Smooth muscle cell (in vitro differentiated cells): ENCODE data around the gene CDH8. TPM values are rescaled to one million over a fixed set of nuclear protein-coding genes. Genes with fewer than 3 reads are reported as not detected.

Experiments used
- DNase-seq: peaks from one replicate; lab custom pipeline; 2025; ENCODE audit not compliant: unreplicated experiment; lab: John Stamatoyannopoulos, UW
- H2AFZ ChIP-seq: fragments of 200-600 bp; sonication (generic); 2 replicates; pipeline ENCODE4 v1.6.0; 2016; ENCODE audit warnings: antibody characterized with exemption, low read depth, mild to moderate bottlenecking
- H3F3A ChIP-seq: fragments of 200-600 bp; sonication (generic); 2 replicates; pipeline ENCODE4 v1.6.0; 2017; ENCODE audit warnings: antibody characterized with exemption, low read depth
- H3K27ac ChIP-seq: fragments of 200-600 bp; sonication (generic); 2 replicates; pipeline ENCODE4 v1.5.1; 2016; ENCODE audit warnings: low read depth, mild to moderate bottlenecking
- H3K27me3 ChIP-seq: fragments of 200-600 bp; sonication (generic); 2 replicates; pipeline ENCODE4 v1.6.1; 2016; ENCODE audit warnings: low read depth, mild to moderate bottlenecking
- H3K36me3 ChIP-seq: fragments of 200-600 bp; sonication (generic); 2 replicates; pipeline ENCODE4 v1.5.1; 2016; ENCODE audit warnings: low read depth
- H3K4me1 ChIP-seq: fragments of 200-600 bp; sonication (generic); 2 replicates; pipeline ENCODE4 v1.5.1; 2016; ENCODE audit warnings: low read depth
- H3K4me2 ChIP-seq: fragments of 200-600 bp; sonication (generic); 2 replicates; pipeline ENCODE4 v1.6.0; 2016; ENCODE audit warnings: mild to moderate bottlenecking
- H3K4me3 ChIP-seq: fragments of 200-600 bp; sonication (generic); 2 replicates; pipeline ENCODE4 v1.5.1; 2016; ENCODE audit warnings: mild to moderate bottlenecking
- H3K79me2 ChIP-seq: fragments of 200-600 bp; sonication (generic); 2 replicates; pipeline ENCODE4 v1.6.0; 2016; ENCODE audit warnings: low read depth, mild to moderate bottlenecking
- H3K9ac ChIP-seq: fragments of 200-600 bp; sonication (generic); 2 replicates; pipeline ENCODE4 v1.6.0; 2016; ENCODE audit warnings: low read depth
- H3K9me3 ChIP-seq: fragments of 200-600 bp; sonication (generic); replicated peaks from 2 replicates; pipeline ENCODE4 v1.5.1; 2016; ENCODE audit warnings: low read depth
- H4K20me1 ChIP-seq: fragments of 200-600 bp; sonication (generic); 2 replicates; pipeline ENCODE4 v1.6.0; 2016; ENCODE audit warnings: low read depth
- WGBS: methylation state at CpG from one replicate; pipeline ENCODE4 v1.1.7; 2016; ENCODE audit warnings: low lambda C conversion rate; 5-methylcytosine and 5-hydroxymethylcytosine counted together
- polyA plus RNA-seq: library from polyadenylated mRNA; unstranded; fragments of >200 nt; fragmentation: Nextera tagmentation; extraction: Ambion mirVana; gene quantifications from 2 replicates; pipeline ENCODE4 v1.2.1, GENCODE V29; 2016
- total RNA-seq: library from RNA; depleted of rRNA; stranded (reverse); fragments of >200 nt; gene quantifications from 2 replicates; pipeline ENCODE4 v1.2.3, GENCODE V29; 2014
- TF ChIP-seq, protein P1 (sequence below): fragments of 200-600 bp; sonication (generic); IDR thresholded peaks from 2 replicates; pipeline ENCODE4 v1.5.1; 2017; ENCODE audit warnings: borderline replicate concordance, mild to moderate bottlenecking, antibody characterized with exemption; ENCODE audit not compliant: insufficient read depth, poor library complexity, severe bottlenecking

The CDH8 gene
- total and polyA plus RNA-seq, 2 experiments from 2014 or later: 1.8 to 5.5 TPM

DNA sequence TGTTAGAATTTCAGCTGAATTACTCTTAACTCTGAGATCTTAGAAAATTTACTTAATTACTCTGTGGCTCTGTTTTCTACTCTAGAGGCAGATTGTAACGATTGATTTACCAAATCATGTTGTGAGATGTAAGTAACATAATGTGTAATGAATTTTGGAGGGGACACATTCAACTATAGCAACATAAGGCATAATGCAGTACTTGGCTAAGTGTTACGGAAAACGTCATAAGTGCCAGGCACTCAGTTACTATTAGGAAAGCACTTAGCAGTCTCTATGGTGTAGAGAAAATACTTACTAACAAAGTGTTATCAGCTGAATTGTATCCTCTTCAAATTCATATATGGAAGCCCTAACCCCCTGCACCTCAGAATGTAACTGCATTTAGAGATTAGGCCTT is 40.6 kb upstream of the CDH8 start:
- H3K4me2 ChIP-seq: no peak overlapping the region
- WGBS: 94% methylated on average over 3 of the region's 3 CpGs

DNA sequence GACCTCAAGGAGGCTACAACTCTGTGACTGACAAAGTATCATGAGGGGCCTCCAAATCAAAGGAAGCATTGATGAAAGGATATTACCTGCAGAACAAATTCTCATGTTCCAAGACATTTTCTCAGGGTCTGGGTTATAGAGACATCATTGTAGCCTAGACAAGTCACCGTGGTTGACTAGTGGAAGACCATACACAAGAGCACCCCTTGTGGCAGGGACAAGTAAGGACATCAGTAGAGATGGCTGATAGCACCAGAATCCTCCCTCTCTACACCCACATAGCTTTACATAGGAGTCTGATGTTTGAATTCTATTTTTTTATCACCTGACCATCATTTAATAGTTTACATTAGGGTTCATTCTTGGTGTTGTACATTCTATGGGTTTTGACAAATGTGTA is 32.5 kb upstream of the CDH8 start:
- H3K4me2 ChIP-seq: no peak overlapping the region
- no peak overlapping the region for H3K9ac ChIP-seq
- no peaks in the 10 kb centered on the region for H4K20me1 ChIP-seq
- WGBS: 85% methylated on average over 1 of the region's 1 CpG
- no peaks in the 10 kb centered on the region for H3K9me3 ChIP-seq
- DNase-seq: no peak
- H3K79me2 ChIP-seq: no peaks in the 10 kb centered on the region
- H3K27ac ChIP-seq: no peak overlapping the region
- peaks cover 5% of the 10 kb centered on the region for H3K27me3 ChIP-seq
- no peaks in the 10 kb centered on the region for H3K4me1 ChIP-seq
- no peak overlapping the region for H2AFZ ChIP-seq
- H3F3A ChIP-seq: no peaks in the 10 kb centered on the region
- H3K4me3 ChIP-seq: no peak overlapping the region
- TF ChIP-seq, protein P1, sequence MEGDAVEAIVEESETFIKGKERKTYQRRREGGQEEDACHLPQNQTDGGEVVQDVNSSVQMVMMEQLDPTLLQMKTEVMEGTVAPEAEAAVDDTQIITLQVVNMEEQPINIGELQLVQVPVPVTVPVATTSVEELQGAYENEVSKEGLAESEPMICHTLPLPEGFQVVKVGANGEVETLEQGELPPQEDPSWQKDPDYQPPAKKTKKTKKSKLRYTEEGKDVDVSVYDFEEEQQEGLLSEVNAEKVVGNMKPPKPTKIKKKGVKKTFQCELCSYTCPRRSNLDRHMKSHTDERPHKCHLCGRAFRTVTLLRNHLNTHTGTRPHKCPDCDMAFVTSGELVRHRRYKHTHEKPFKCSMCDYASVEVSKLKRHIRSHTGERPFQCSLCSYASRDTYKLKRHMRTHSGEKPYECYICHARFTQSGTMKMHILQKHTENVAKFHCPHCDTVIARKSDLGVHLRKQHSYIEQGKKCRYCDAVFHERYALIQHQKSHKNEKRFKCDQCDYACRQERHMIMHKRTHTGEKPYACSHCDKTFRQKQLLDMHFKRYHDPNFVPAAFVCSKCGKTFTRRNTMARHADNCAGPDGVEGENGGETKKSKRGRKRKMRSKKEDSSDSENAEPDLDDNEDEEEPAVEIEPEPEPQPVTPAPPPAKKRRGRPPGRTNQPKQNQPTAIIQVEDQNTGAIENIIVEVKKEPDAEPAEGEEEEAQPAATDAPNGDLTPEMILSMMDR: peak; percentile 3
- H3K36me3 ChIP-seq: no peaks in the 10 kb centered on the region

More for the DNA sequence above, 40.6 kb upstream of the CDH8 start:
- Histone ChIP-seq H2AFZ (no peak overlapping the region), H3F3A (no peaks in the 10 kb centered on the region), H4K20me1 (no peaks in the 10 kb centered on the region), H3K79me2 (no peaks in the 10 kb centered on the region), H3K36me3 (no peaks in the 10 kb centered on the region), H3K9me3 (no peaks in the 10 kb centered on the region), H3K27me3 (peaks cover 12% of the 10 kb centered on the region), H3K27ac (no peak overlapping the region), H3K9ac (no peak overlapping the region), H3K4me1 (no peaks in the 10 kb centered on the region), H3K4me3 (no peak overlapping the region)
- TF ChIP-seq, protein P1: no peak
- DNase-seq: no peak

DNA sequence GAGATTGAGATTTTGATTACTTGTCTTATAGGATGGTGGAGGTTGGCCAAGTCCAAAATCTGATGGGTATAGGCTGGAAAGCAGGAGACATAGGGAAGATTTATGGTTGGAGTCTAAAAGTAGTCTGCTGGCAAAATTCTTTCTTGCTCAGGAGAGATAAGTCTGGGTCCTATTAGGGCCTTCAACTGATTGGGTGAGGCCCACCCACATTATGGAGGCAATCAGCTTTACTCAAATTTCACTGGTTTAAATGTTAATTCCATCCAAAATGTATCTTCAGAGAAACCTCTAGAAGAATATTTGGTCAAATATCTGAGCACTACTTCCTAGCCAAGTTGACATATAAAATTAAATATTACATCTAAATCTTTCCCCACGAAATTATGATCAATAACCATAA is 31.7 kb upstream of the CDH8 start:
- Histone ChIP-seq H3F3A (no peaks in the 10 kb centered on the region), H3K9me3 (no peaks in the 10 kb centered on the region), H2AFZ (no peak overlapping the region), H3K9ac (no peak overlapping the region), H3K4me2 (no peak overlapping the region), H3K36me3 (no peaks in the 10 kb centered on the region), H3K4me3 (no peak overlapping the region), H3K4me1 (no peaks in the 10 kb centered on the region), H4K20me1 (no peaks in the 10 kb centered on the region), H3K27ac (no peak overlapping the region), H3K27me3 (no peaks in the 10 kb centered on the region), H3K79me2 (no peaks in the 10 kb centered on the region)
- whole genome bisulfite sequencing: 83% methylated on average over 1 of the region's 1 CpG
- DNase-seq: no peak
- TF ChIP-seq, protein P1: no peak

DNA sequence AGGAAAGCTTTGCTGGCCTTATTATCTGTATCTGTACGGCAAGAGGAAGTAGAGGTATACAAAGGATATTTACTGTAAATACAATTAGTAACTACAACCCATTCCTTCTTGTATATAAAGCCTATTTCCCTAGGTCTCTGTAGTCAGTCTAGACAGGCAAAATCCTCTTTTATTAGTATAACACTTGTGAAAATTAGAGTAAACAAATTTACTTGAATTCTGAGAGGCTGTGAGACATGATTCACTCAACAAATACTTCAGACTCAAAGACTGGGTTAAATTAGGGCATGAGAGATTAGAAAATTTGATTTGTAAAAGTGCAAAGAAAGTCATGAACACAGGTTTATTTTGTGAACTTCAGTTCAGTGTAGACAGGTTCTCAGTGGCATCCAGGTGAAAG is 30.9 kb upstream of the CDH8 start:
- WGBS: 76% methylated on average over 1 of the region's 1 CpG
- H3K9me3 ChIP-seq: no peaks in the 10 kb centered on the region
- no peaks in the 10 kb centered on the region for H3K36me3 ChIP-seq
- no peaks in the 10 kb centered on the region for H4K20me1 ChIP-seq
- no peak overlapping the region for H3K27ac ChIP-seq
- H3K9ac ChIP-seq: no peak overlapping the region
- no peak overlapping the region for H2AFZ ChIP-seq
- H3K4me1 ChIP-seq: no peaks in the 10 kb centered on the region
- no peak for DNase-seq
- no peak overlapping the region for H3K4me2 ChIP-seq
- no peak overlapping the region for H3K4me3 ChIP-seq
- TF ChIP-seq, protein P1: no peak
- H3K79me2 ChIP-seq: no peaks in the 10 kb centered on the region
- no peaks in the 10 kb centered on the region for H3F3A ChIP-seq
- H3K27me3 ChIP-seq: no peaks in the 10 kb centered on the region
